H1 (cell line): ENCODE results near the gene CACNA1C. TPM values are rescaled to one million over a fixed set of nuclear protein-coding genes. Genes with fewer than 3 reads are reported as not detected.

Experiments
- SP4 ChIP-seq: IDR thresholded peaks from 2 replicates; pipeline ENCODE4 v1.6.1; 2012; ENCODE audit warnings: low read length, inconsistent platforms
- polyA plus RNA-seq, 7 experiments: library from polyadenylated mRNA; depleted of rRNA in 3 of 7; stranded (reverse) in 5 of 7; unstranded in 2 of 7; fragments of >200 nt in 5 of 7; fragments of 200-250 nt in 2 of 7; gene quantifications; 1 replicate in 5 of 7; 2 replicates in 1 of 7; 4 replicates in 1 of 7; pipeline versions ENCODE4 v1.2.1 to v1.2.3, GENCODE V29; 2011 to 2013; ENCODE audit warnings: missing spikeins in 2 of 7, mixed read lengths in 2 of 7
- total RNA-seq: library from RNA; stranded (reverse); fragmentation: NEBNext Ultra II Directional; extraction: Animal tissue kit (Norgen Biotek cat#: 25700); gene quantifications from 2 replicates; pipeline ENCODE4 v1.2.1, GENCODE V29; 2021

Gene CACNA1C
- total and polyA plus RNA-seq, 2 of the 8 experiments (the other 6 are each of a cell fraction or from before 2014, with no cell fraction given), result 1.3 TPM

GRCh38 chr12:2432856-2433255 is 380.1 kb downstream of the CACNA1C start (continued):
- no peak for TF ChIP-seq SP4
- TF ChIP-seq, all 59 proteins: peak for 0
